ENCODE measurements around the gene KMT2C.
A peak's percentile ranks its signal among the peaks of the same experiment; 100 is the strongest.
"Not testable (repeated sequence)": the region's sequence is repeated elsewhere in the genome, so short reads cannot be mapped to it uniquely, and the experiment has no call there.

KMT2C gene

GRCh38 chr7:152441810-152442209, 6.0 kb upstream of the KMT2C start:
- DNase-seq (ENCODE audit: low spot score) = not testable (repeated sequence)

GRCh38 chr7:152441168-152441567, 5.4 kb upstream of the KMT2C start:
- not testable (repeated sequence) for DNase-seq (ENCODE audit: low spot score)

GRCh38 chr7:152438017-152438416, 2.2 kb upstream of the KMT2C start:
- DNase-seq (ENCODE audit: low spot score) = not testable (repeated sequence)

GRCh38 chr7:152436931-152437575, 1.2 kb upstream of the KMT2C start:
- not testable (repeated sequence) for DNase-seq (ENCODE audit: low spot score)

- DNase-seq (ENCODE audit: low spot score) = peak; percentile 85
These were observed 518 bp upstream of the KMT2C start for GRCh38 chr7:152436111-152436930.

- peak; percentile 58 for DNase-seq (ENCODE audit: low spot score)
These were observed 1.1 kb downstream of the KMT2C start for GRCh38 chr7:152434511-152435383.

- peak; percentile 64 for DNase-seq (ENCODE audit: low spot score)
These were observed 1.9 kb downstream of the KMT2C start for GRCh38 chr7:152433721-152434490.

- DNase-seq (ENCODE audit: low spot score) = not testable (repeated sequence)
These were observed 3.1 kb downstream of the KMT2C start for GRCh38 chr7:152432735-152433134.

GRCh38 chr7:152430854-152431253, 4.9 kb downstream of the KMT2C start:
- DNase-seq (ENCODE audit: low spot score) = no peak

- DNase-seq (ENCODE audit: low spot score) = not testable (repeated sequence)
These were observed 5.7 kb downstream of the KMT2C start for GRCh38 chr7:152430118-152430517.

- no peak for DNase-seq (ENCODE audit: low spot score)
These were observed 11.3 kb downstream of the KMT2C start for GRCh38 chr7:152424348-152425108.

GRCh38 chr7:152423991-152424347, 11.8 kb downstream of the KMT2C start:
- DNase-seq (ENCODE audit: low spot score) = no peak

GRCh38 chr7:152423171-152423570, 12.6 kb downstream of the KMT2C start:
- DNase-seq (ENCODE audit: low spot score) = not testable (repeated sequence)

GRCh38 chr7:152420950-152421349, 14.9 kb downstream of the KMT2C start:
- DNase-seq (ENCODE audit: low spot score) = not testable (repeated sequence)

- no peak for DNase-seq (ENCODE audit: low spot score)
These were observed 16.1 kb downstream of the KMT2C start for GRCh38 chr7:152419473-152420429.

GRCh38 chr7:152414779-152415178, 21.0 kb downstream of the KMT2C start:
- DNase-seq (ENCODE audit: low spot score) = no peak

- DNase-seq (ENCODE audit: low spot score) = no peak
These were observed 24.4 kb downstream of the KMT2C start for GRCh38 chr7:152411389-152411788.

- DNase-seq (ENCODE audit: low spot score) = no peak
These were observed 29.3 kb downstream of the KMT2C start for GRCh38 chr7:152406491-152406890.

- not testable (repeated sequence) for DNase-seq (ENCODE audit: low spot score)
These were observed 29.8 kb downstream of the KMT2C start for GRCh38 chr7:152406030-152406429.

- DNase-seq (ENCODE audit: low spot score) = no peak
These were observed 32.1 kb downstream of the KMT2C start for GRCh38 chr7:152403726-152404125.

All from activated CD4-positive, alpha-beta T cell treated with anti-CD3 and anti-CD28 coated beads, Interleukin-2, Interleukin-4, amounts not matched to agents 100 ng/mL and 50 ng/mL, durations not matched to agents 16 hours and 8 hours (primary cell).